ENCODE results near the gene PLEK. TPM values are rescaled to one million over a fixed set of nuclear protein-coding genes. Genes with fewer than 3 reads are reported as not detected.
"Not testable (repeated sequence)": the region's sequence is repeated elsewhere in the genome, so short reads cannot be mapped to it uniquely, and the experiment has no call there.

Gene PLEK
- total RNA-seq, 2 donors from 2014 or later, result not detected

GRCh38 chr2:68374184-68374583 is 9.1 kb downstream of the PLEK start:
- peaks cover 6% of the 10 kb centered on the region for H3K27me3 ChIP-seq (ENCODE audit: control insufficient read depth, insufficient read depth, low read length, poor library complexity, severe bottlenecking)
- H3K36me3 Mint-ChIP-seq (ENCODE audit: low read depth), result no peaks in the 10 kb centered on the region
- H3K4me3 ChIP-seq (ENCODE audit: low read length), result no peak overlapping the region
- H3K4me3 Mint-ChIP-seq, result no peak overlapping the region
- H3K27me3 Mint-ChIP-seq (ENCODE audit: insufficient read depth), result peaks cover 6% of the 10 kb centered on the region
- no peaks in the 10 kb centered on the region for H3K9me3 Mint-ChIP-seq
- no peak overlapping the region for H3K27ac ChIP-seq (ENCODE audit: low read depth, low read length)
- 86 to 100% methylated on average over 1 to 2 of the region's 2 CpGs for WGBS, 2 experiments (ENCODE audit: insufficient coverage in 1 of 2, insufficient read length in 1 of 2)
- H3K4me1 ChIP-seq (ENCODE audit: control insufficient read depth, insufficient read depth, low read length), result no peaks in the 10 kb centered on the region
- no peak for TF ChIP-seq CTCF (conservative IDR thresholded peaks at IDR 0.05)
- H3K4me1 Mint-ChIP-seq, result no peaks in the 10 kb centered on the region
- H3K27ac Mint-ChIP-seq, result no peak overlapping the region
- no peak overlapping the region for H3K9ac ChIP-seq (ENCODE audit: extremely low read depth, low read length, poor library complexity, severe bottlenecking)
- H3K36me3 ChIP-seq (ENCODE audit: control insufficient read depth, insufficient read depth, low read length), result no peaks in the 10 kb centered on the region
- no peak for DNase-seq
- H3K9me3 ChIP-seq (ENCODE audit: control insufficient read depth, low read length), result no peaks in the 10 kb centered on the region

- no peak for DNase-seq
- no peak overlapping the region for H3K9ac ChIP-seq (ENCODE audit: extremely low read depth, low read length, poor library complexity, severe bottlenecking)
- H3K4me3 ChIP-seq (ENCODE audit: low read length), result no peak overlapping the region
- no peaks in the 10 kb centered on the region for H3K9me3 ChIP-seq (ENCODE audit: control insufficient read depth, low read length)
- Mint-ChIP-seq H3K4me3 (no peak overlapping the region), H3K27ac (no peak overlapping the region), H3K36me3 (ENCODE audit: low read depth) (no peaks in the 10 kb centered on the region), H3K4me1 (no peaks in the 10 kb centered on the region), H3K9me3 (no peaks in the 10 kb centered on the region), H3K27me3 (ENCODE audit: insufficient read depth) (peaks cover 6% of the 10 kb centered on the region)
- H3K27me3 ChIP-seq (ENCODE audit: control insufficient read depth, insufficient read depth, low read length, poor library complexity, severe bottlenecking), result peaks cover 6% of the 10 kb centered on the region
- H3K4me1 ChIP-seq (ENCODE audit: control insufficient read depth, insufficient read depth, low read length), result no peaks in the 10 kb centered on the region
- H3K27ac ChIP-seq (ENCODE audit: low read depth, low read length), result no peak overlapping the region
- H3K36me3 ChIP-seq (ENCODE audit: control insufficient read depth, insufficient read depth, low read length), result no peaks in the 10 kb centered on the region
- no peak for TF ChIP-seq CTCF (conservative IDR thresholded peaks at IDR 0.05)
Observed at GRCh38 chr2:68375582-68375981, 10.5 kb downstream of the PLEK start.

GRCh38 chr2:68377137-68377780 is 12.2 kb downstream of the PLEK start:
- H3K36me3 ChIP-seq (ENCODE audit: control insufficient read depth, insufficient read depth, low read length), result no peaks in the 10 kb centered on the region
- WGBS, 2 experiments (ENCODE audit: insufficient coverage in 1 of 2, insufficient read length in 1 of 2), result 90% methylated on average over 3 of the region's 3 CpGs; no CpG with 5 or more reads in 1 of the 2 experiments
- no peaks in the 10 kb centered on the region for H3K9me3 Mint-ChIP-seq
- no peak for TF ChIP-seq CTCF (conservative IDR thresholded peaks at IDR 0.05)
- peaks cover 6% of the 10 kb centered on the region for H3K27me3 ChIP-seq (ENCODE audit: control insufficient read depth, insufficient read depth, low read length, poor library complexity, severe bottlenecking)
- no peaks in the 10 kb centered on the region for H3K4me1 Mint-ChIP-seq
- H3K9ac ChIP-seq (ENCODE audit: extremely low read depth, low read length, poor library complexity, severe bottlenecking), result no peak overlapping the region
- H3K9me3 ChIP-seq (ENCODE audit: control insufficient read depth, low read length), result no peaks in the 10 kb centered on the region
- H3K4me1 ChIP-seq (ENCODE audit: control insufficient read depth, insufficient read depth, low read length), result no peaks in the 10 kb centered on the region
- peaks cover 6% of the 10 kb centered on the region for H3K27me3 Mint-ChIP-seq (ENCODE audit: insufficient read depth)
- no peak for DNase-seq
- H3K27ac ChIP-seq (ENCODE audit: low read depth, low read length), result no peak overlapping the region
- no peak overlapping the region for H3K4me3 Mint-ChIP-seq
- H3K36me3 Mint-ChIP-seq (ENCODE audit: low read depth), result no peaks in the 10 kb centered on the region
- H3K4me3 ChIP-seq (ENCODE audit: low read length), result no peak overlapping the region
- no peak overlapping the region for H3K27ac Mint-ChIP-seq

- 88 to 89% methylated on average over 3 to 6 of the region's 6 CpGs for WGBS, 2 experiments (ENCODE audit: insufficient coverage in 1 of 2, insufficient read length in 1 of 2)
Observed at GRCh38 chr2:68378779-68379178, 13.7 kb downstream of the PLEK start.

More at GRCh38 chr2:68378779-68379178, 13.7 kb downstream of the PLEK start:
- H3K9me3 ChIP-seq (ENCODE audit: control insufficient read depth, low read length); H3K4me1 ChIP-seq (ENCODE audit: control insufficient read depth, insufficient read depth, low read length); H3K4me1 Mint-ChIP-seq; H3K36me3 Mint-ChIP-seq (ENCODE audit: low read depth); H3K4me3 ChIP-seq (ENCODE audit: low read length); H3K9me3 Mint-ChIP-seq; H3K27ac ChIP-seq (ENCODE audit: low read depth, low read length); DNase-seq; H3K4me3 Mint-ChIP-seq; H3K9ac ChIP-seq (ENCODE audit: extremely low read depth, low read length, poor library complexity, severe bottlenecking); H3K27me3 ChIP-seq (ENCODE audit: control insufficient read depth, insufficient read depth, low read length, poor library complexity, severe bottlenecking); H3K36me3 ChIP-seq (ENCODE audit: control insufficient read depth, insufficient read depth, low read length); H3K27ac Mint-ChIP-seq: not testable (repeated sequence)
- H3K27me3 Mint-ChIP-seq (ENCODE audit: insufficient read depth), result peaks cover 14% of the 10 kb centered on the region
